Measurements from ENCODE around the gene VDR.
"Not testable (repeated sequence)": the region's sequence is repeated elsewhere in the genome, so short reads cannot be mapped to it uniquely, and the experiment has no call there.

The VDR gene

GRCh38 chr12:47843226-47843980 is 61.4 kb downstream of the VDR start:
- no peak for DNase-seq

GRCh38 chr12:47842543-47842942 is 62.3 kb downstream of the VDR start:
- DNase-seq, result not testable (repeated sequence)

GRCh38 chr12:47841910-47842309 is 62.9 kb downstream of the VDR start:
- DNase-seq, result no peak

GRCh38 chr12:47841501-47841900 is 63.3 kb downstream of the VDR start:
- DNase-seq, result no peak

- no peak for DNase-seq
These were observed 64.2 kb downstream of the VDR start for GRCh38 chr12:47840571-47840970.

- no peak for DNase-seq
These were observed 65.4 kb downstream of the VDR start for GRCh38 chr12:47839214-47839876.

- DNase-seq, result no peak
These were observed 66.4 kb downstream of the VDR start for GRCh38 chr12:47838286-47838931.

GRCh38 chr12:47837190-47838171 is 67.3 kb downstream of the VDR start:
- peak; percentile 21 for DNase-seq

GRCh38 chr12:47835831-47836155 is 69.0 kb downstream of the VDR start:
- DNase-seq, result no peak

- DNase-seq, result no peak
These were observed 69.6 kb downstream of the VDR start for GRCh38 chr12:47835006-47835830.

GRCh38 chr12:47834199-47834903 is 70.4 kb downstream of the VDR start:
- no peak for DNase-seq

GRCh38 chr12:47833591-47834012 is 71.2 kb downstream of the VDR start:
- no peak for DNase-seq

- DNase-seq, result no peak
These were observed 72.4 kb downstream of the VDR start for GRCh38 chr12:47832263-47832933.

- DNase-seq, result no peak
These were observed 75.2 kb downstream of the VDR start for GRCh38 chr12:47829584-47829983.

- no peak for DNase-seq
These were observed 75.8 kb downstream of the VDR start for GRCh38 chr12:47828976-47829482.

- no peak for DNase-seq
These were observed 76.5 kb downstream of the VDR start for GRCh38 chr12:47828008-47828975.

GRCh38 chr12:47825173-47825639 is 79.6 kb downstream of the VDR start:
- DNase-seq, result no peak

GRCh38 chr12:47824635-47825034 is 80.2 kb downstream of the VDR start:
- no peak for DNase-seq

- DNase-seq, result no peak
These were observed 80.6 kb downstream of the VDR start for GRCh38 chr12:47824198-47824597.

Measured in NCI-H1417 treated with DMSO at 0.1 percent for 48 hours (cell line).